Smooth muscle cell (in vitro differentiated cells): Measurements from ENCODE around the gene C3orf49. TPM values are rescaled to one million over a fixed set of nuclear protein-coding genes. Genes with fewer than 3 reads are reported as not detected.

Experiments used
- DNase-seq: peaks from one replicate; lab custom pipeline; 2025; ENCODE audit not compliant: unreplicated experiment; lab: John Stamatoyannopoulos, UW
- H2AFZ ChIP-seq: fragments of 200-600 bp; sonication (generic); 2 replicates; pipeline ENCODE4 v1.6.0; 2016; ENCODE audit warnings: antibody characterized with exemption, low read depth, mild to moderate bottlenecking
- H3F3A ChIP-seq: fragments of 200-600 bp; sonication (generic); 2 replicates; pipeline ENCODE4 v1.6.0; 2017; ENCODE audit warnings: antibody characterized with exemption, low read depth
- H3K27ac ChIP-seq: fragments of 200-600 bp; sonication (generic); 2 replicates; pipeline ENCODE4 v1.5.1; 2016; ENCODE audit warnings: low read depth, mild to moderate bottlenecking
- H3K27me3 ChIP-seq: fragments of 200-600 bp; sonication (generic); 2 replicates; pipeline ENCODE4 v1.6.1; 2016; ENCODE audit warnings: low read depth, mild to moderate bottlenecking
- H3K36me3 ChIP-seq: fragments of 200-600 bp; sonication (generic); 2 replicates; pipeline ENCODE4 v1.5.1; 2016; ENCODE audit warnings: low read depth
- H3K4me1 ChIP-seq: fragments of 200-600 bp; sonication (generic); 2 replicates; pipeline ENCODE4 v1.5.1; 2016; ENCODE audit warnings: low read depth
- H3K4me2 ChIP-seq: fragments of 200-600 bp; sonication (generic); 2 replicates; pipeline ENCODE4 v1.6.0; 2016; ENCODE audit warnings: mild to moderate bottlenecking
- H3K4me3 ChIP-seq: fragments of 200-600 bp; sonication (generic); 2 replicates; pipeline ENCODE4 v1.5.1; 2016; ENCODE audit warnings: mild to moderate bottlenecking
- H3K79me2 ChIP-seq: fragments of 200-600 bp; sonication (generic); 2 replicates; pipeline ENCODE4 v1.6.0; 2016; ENCODE audit warnings: low read depth, mild to moderate bottlenecking
- H3K9ac ChIP-seq: fragments of 200-600 bp; sonication (generic); 2 replicates; pipeline ENCODE4 v1.6.0; 2016; ENCODE audit warnings: low read depth
- H3K9me3 ChIP-seq: fragments of 200-600 bp; sonication (generic); replicated peaks from 2 replicates; pipeline ENCODE4 v1.5.1; 2016; ENCODE audit warnings: low read depth
- H4K20me1 ChIP-seq: fragments of 200-600 bp; sonication (generic); 2 replicates; pipeline ENCODE4 v1.6.0; 2016; ENCODE audit warnings: low read depth
- WGBS: methylation state at CpG from one replicate; pipeline ENCODE4 v1.1.7; 2016; ENCODE audit warnings: low lambda C conversion rate; 5-methylcytosine and 5-hydroxymethylcytosine counted together
- polyA plus RNA-seq: library from polyadenylated mRNA; unstranded; fragments of >200 nt; fragmentation: Nextera tagmentation; extraction: Ambion mirVana; gene quantifications from 2 replicates; pipeline ENCODE4 v1.2.1, GENCODE V29; 2016
- total RNA-seq: library from RNA; depleted of rRNA; stranded (reverse); fragments of >200 nt; gene quantifications from 2 replicates; pipeline ENCODE4 v1.2.3, GENCODE V29; 2014
- TF ChIP-seq, protein P1 (sequence below): fragments of 200-600 bp; sonication (generic); IDR thresholded peaks from 2 replicates; pipeline ENCODE4 v1.5.1; 2017; ENCODE audit warnings: borderline replicate concordance, mild to moderate bottlenecking, antibody characterized with exemption; ENCODE audit not compliant: insufficient read depth, poor library complexity, severe bottlenecking

C3orf49 gene
- total and polyA plus RNA-seq, 2 experiments from 2014 or later: not detected

DNA sequence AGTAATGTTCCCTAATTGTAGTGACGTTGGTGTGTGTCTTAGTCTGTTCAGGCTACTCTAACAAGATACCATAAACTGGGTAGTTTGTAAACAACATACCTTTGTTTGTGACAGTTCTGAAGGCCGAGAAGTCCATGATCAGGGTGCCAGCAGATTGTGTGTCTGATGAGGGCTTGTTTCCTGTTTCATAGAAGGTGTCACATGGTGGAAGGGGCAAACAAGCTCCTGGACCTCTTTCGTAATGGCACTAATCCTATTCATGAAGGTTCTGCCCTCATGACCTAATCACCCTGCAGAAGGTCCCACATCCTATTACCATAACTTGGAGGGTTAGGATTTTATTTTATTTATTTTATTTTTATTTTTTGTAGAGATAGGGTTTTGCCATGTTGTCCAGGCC is 55.7 kb downstream of the C3orf49 start:
- TF ChIP-seq, protein P1, sequence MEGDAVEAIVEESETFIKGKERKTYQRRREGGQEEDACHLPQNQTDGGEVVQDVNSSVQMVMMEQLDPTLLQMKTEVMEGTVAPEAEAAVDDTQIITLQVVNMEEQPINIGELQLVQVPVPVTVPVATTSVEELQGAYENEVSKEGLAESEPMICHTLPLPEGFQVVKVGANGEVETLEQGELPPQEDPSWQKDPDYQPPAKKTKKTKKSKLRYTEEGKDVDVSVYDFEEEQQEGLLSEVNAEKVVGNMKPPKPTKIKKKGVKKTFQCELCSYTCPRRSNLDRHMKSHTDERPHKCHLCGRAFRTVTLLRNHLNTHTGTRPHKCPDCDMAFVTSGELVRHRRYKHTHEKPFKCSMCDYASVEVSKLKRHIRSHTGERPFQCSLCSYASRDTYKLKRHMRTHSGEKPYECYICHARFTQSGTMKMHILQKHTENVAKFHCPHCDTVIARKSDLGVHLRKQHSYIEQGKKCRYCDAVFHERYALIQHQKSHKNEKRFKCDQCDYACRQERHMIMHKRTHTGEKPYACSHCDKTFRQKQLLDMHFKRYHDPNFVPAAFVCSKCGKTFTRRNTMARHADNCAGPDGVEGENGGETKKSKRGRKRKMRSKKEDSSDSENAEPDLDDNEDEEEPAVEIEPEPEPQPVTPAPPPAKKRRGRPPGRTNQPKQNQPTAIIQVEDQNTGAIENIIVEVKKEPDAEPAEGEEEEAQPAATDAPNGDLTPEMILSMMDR: no peak
- Histone ChIP-seq H3F3A (peaks cover 4% of the 10 kb centered on the region), H4K20me1 (peaks cover 99% of the 10 kb centered on the region), H3K4me1 (peaks cover 10% of the 10 kb centered on the region), H3K79me2 (peaks cover 63% of the 10 kb centered on the region), H3K4me3 (no peak overlapping the region), H3K4me2 (no peak overlapping the region), H3K9me3 (no peaks in the 10 kb centered on the region), H2AFZ (no peak overlapping the region), H3K9ac (no peak overlapping the region), H3K36me3 (no peaks in the 10 kb centered on the region), H3K27ac (no peak overlapping the region), H3K27me3 (no peaks in the 10 kb centered on the region)
- WGBS: 84% methylated on average over 3 of the region's 3 CpGs
- DNase-seq: no peak

DNA sequence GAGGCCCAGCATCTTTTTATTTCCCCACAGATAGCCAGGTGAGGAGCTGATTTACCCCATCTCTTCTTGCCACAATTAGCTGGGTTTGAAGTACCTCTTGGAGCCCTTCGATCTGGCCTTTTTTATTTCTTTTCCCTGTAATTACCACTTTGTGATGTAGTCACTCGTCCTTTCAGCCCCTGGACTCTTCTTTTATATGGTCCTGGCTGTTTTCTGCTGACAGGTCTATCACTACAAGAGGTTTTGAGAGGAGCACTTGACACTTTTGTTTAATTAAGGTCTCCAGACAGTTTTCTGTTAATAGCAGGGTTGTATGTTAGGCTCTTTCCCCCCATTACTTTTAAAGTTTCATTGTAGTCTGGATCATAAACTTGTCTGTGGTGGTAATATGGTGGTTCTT is 56.4 kb downstream of the C3orf49 start:
- H3K9ac ChIP-seq: no peak overlapping the region
- H3K36me3 ChIP-seq: no peaks in the 10 kb centered on the region
- H3K4me3 ChIP-seq: no peak overlapping the region
- 59% methylated on average over 2 of the region's 2 CpGs for WGBS
- H3F3A ChIP-seq: peaks cover 4% of the 10 kb centered on the region
- H4K20me1 ChIP-seq: peaks cover 99% of the 10 kb centered on the region
- no peaks in the 10 kb centered on the region for H3K9me3 ChIP-seq
- TF ChIP-seq, protein P1: no peak
- no peak overlapping the region for H2AFZ ChIP-seq
- no peaks in the 10 kb centered on the region for H3K27me3 ChIP-seq
- no peak overlapping the region for H3K27ac ChIP-seq
- peaks cover 63% of the 10 kb centered on the region for H3K79me2 ChIP-seq
- DNase-seq: no peak
- H3K4me2 ChIP-seq: no peak overlapping the region
- H3K4me1 ChIP-seq: peaks cover 10% of the 10 kb centered on the region

DNA sequence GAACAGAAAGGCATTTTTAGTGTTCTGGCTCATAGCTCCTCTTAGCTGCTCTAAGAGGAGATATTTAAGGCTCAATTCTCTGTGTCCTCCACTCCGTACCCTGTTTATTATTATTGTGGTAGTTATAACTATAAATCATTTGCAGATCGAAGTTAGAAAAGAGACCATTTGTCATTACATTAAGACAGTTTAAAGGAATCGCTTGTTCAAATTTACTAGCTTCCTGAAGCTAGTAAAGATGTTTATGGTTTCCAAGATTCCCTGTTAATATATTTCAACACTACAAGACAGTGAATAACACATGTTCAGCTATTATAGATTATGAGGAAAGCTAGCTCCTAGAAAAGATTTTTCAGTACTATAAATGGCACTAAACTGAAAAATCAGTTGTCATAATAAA is 57.2 kb downstream of the C3orf49 start:
- Histone ChIP-seq H3F3A (peaks cover 4% of the 10 kb centered on the region), H3K4me3 (no peak overlapping the region), H4K20me1 (peaks cover 99% of the 10 kb centered on the region), H2AFZ (no peak overlapping the region), H3K27ac (no peak overlapping the region), H3K36me3 (no peaks in the 10 kb centered on the region), H3K4me2 (peak overlapping the region; percentile 33), H3K27me3 (no peaks in the 10 kb centered on the region), H3K4me1 (peaks cover 10% of the 10 kb centered on the region), H3K9me3 (no peaks in the 10 kb centered on the region), H3K79me2 (peaks cover 57% of the 10 kb centered on the region), H3K9ac (no peak overlapping the region)
- DNase-seq: no peak
- TF ChIP-seq, protein P1: no peak
- WGBS: 35% methylated on average over 3 of the region's 3 CpGs

DNA sequence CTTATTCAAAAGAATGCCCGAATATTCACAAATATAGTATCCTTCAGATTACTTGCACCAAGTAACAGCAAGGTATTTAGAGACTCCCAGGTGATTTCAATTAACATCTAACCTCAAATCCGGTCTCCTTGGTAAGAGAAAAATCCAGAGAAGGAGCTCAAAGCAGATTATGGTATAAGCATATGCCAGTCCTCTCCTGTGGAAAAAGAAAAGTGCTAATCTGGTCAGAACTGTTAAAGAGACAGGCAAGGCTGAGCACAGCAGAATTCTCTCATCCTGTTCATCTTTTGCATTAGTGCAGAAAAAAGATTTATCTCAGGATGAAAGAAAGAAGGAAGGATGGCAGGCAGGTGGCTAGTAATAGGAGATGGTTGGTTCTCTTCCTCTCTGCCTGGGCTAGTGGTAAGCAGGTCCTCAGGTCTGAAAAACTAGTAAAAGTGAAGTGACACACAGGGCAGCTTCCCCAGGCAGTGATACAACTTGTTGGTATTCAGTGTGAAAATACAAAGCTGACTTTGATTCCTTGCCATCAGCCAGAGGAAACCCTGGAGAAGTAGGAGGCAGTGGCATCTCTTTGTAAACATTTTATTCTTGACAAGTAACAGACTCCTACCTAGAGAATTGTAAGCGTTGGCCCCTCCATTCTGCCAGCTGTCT is 58.8 kb downstream of the C3orf49 start:
- H3K9ac ChIP-seq: no peak overlapping the region

More for the DNA sequence above, 58.8 kb downstream of the C3orf49 start:
- H3K36me3 ChIP-seq: no peaks in the 10 kb centered on the region
- no peak overlapping the region for H2AFZ ChIP-seq
- WGBS: 52% methylated on average over 3 of the region's 3 CpGs
- H3K27ac ChIP-seq: no peak overlapping the region
- H4K20me1 ChIP-seq: peaks cover 99% of the 10 kb centered on the region
- TF ChIP-seq, protein P1: no peak
- peaks cover 10% of the 10 kb centered on the region for H3K4me1 ChIP-seq
- H3K9me3 ChIP-seq: no peaks in the 10 kb centered on the region
- peaks cover 4% of the 10 kb centered on the region for H3F3A ChIP-seq
- H3K27me3 ChIP-seq: no peaks in the 10 kb centered on the region
- no peak overlapping the region for H3K4me3 ChIP-seq
- H3K79me2 ChIP-seq: peaks cover 58% of the 10 kb centered on the region
- H3K4me2 ChIP-seq: no peak overlapping the region
- no peak for DNase-seq
